Heart left ventricle (tissue), 13 donors: ENCODE results near the gene ATP4A.

ENCODE experiments used
- POLR2A ChIP-seq, 2 donors: fragments of 450-650 bp; IDR thresholded peaks; one replicate each; pipeline ENCODE4 v1.6.1; 2017; ENCODE audit warnings: antibody characterized with exemption in 2 of 2, mild to moderate bottlenecking in 2 of 2, moderate library complexity in 2 of 2
- TF ChIP-seq, protein P1 (sequence below), 12 donors: fragments of 200-600 bp; sonication (generic) in 4 of 12; IDR thresholded peaks; one replicate each; pipeline versions ENCODE4 v1.5.0 to v1.8.0; 2018 to 2022; ENCODE audit warnings: antibody characterized with exemption in 12 of 12, mild to moderate bottlenecking in 5 of 12
- donor health status: ischemic (EF 13 %, LVEDD 7.1; RV severe dilation, severe dysfunction).
- donor health status: DM: no; HTN: yes; CAD: no.
- donor health status: DM: no; HTN: no; CAD: no.
- donor health status: ischemic (EF 25% LVEDD 6.9; RV normal size, moderate dysfunction).
- donor health status: ischemic (EF 25% LVEDD 5.7; RV mildly dilated, moderate dysfunction).
- donor health status: ischemic (EF 35%, LVEDD 5.7; RV mildly dilated, moderate dysfunction).
- donor health status: nonischemic (EF 11% LVEDD 7.7; RV severe dilation, severe dysfunction).
- donor health status: DM: yes; HTN: yes; CAD: no.
- donor health status: PGD.
- donor health status: ischemic (EF 29% LVEDD 5.4; RV normal size, mild dysfunction).
- donor health status: nonischemic (EF 23%, LVEDD 6.1; RV moderate dilation, normal function).

DNA sequence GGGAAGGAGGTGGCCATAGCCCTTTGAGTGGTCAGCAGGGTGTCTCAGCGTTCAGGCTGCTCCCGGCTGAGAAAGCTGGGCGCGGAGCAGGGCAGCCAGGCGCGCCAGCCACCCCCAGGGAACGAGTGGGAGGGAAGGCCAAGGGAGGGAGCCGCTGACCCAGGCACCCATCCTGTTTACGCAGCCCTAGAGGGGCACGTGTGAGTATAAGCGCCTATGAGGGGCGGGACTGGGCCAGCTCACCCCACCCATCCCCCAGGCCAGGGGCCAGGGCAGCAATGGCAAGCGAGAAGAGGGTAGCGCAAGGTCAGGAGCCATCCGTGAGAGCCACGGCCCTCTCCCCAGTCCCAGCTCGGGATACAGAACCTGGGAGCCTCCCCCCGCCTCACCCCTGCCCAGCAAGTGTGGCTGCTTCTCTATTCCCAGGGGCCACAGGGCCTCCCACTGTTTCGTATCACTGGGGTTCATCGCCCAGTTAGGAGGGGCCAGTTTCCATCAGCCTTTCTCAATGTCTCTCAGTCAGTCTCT, 49.1 kb downstream of the ATP4A start:
- TF ChIP-seq, protein P1, sequence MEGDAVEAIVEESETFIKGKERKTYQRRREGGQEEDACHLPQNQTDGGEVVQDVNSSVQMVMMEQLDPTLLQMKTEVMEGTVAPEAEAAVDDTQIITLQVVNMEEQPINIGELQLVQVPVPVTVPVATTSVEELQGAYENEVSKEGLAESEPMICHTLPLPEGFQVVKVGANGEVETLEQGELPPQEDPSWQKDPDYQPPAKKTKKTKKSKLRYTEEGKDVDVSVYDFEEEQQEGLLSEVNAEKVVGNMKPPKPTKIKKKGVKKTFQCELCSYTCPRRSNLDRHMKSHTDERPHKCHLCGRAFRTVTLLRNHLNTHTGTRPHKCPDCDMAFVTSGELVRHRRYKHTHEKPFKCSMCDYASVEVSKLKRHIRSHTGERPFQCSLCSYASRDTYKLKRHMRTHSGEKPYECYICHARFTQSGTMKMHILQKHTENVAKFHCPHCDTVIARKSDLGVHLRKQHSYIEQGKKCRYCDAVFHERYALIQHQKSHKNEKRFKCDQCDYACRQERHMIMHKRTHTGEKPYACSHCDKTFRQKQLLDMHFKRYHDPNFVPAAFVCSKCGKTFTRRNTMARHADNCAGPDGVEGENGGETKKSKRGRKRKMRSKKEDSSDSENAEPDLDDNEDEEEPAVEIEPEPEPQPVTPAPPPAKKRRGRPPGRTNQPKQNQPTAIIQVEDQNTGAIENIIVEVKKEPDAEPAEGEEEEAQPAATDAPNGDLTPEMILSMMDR (IDR thresholded peaks at IDR 0.05): no peak
- TF ChIP-seq POLR2A (IDR thresholded peaks at IDR 0.05): no peak
